ENCODE measurements around the gene TRPM3.

Gene TRPM3

DNA sequence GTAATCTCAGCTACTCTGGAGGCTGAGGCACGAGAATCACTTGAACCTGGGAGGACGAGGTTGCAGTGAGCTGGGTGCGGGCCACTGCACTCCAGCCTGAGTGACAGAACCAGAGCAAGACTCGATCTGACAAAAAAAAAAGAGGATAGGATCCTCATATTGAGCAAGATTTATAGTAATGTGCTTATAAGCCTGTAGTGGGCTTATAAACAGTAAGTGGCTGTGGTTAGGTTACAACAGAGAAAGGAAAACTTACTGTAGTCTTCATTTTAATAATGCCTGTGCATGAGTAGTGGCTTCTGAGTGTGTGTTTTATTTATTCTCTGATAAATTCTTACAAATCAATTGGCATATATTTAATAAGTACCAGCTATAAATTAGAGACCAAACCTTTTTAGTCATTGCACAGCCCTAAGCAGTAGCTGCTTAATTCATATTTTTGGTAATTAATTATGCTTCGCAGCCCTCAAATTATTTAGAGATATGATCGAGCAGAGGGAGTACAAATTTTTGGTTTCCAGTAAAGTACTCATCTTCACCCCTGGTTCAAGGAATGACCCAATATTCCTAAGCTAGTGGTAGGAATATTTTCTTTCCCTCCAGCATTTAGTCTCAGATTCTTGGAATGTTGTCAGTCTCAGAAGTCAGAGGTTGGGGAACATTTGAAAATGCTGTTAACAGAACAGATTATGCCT is 633.2 kb downstream of the TRPM3 start:
- no peak for DNase-seq (ENCODE audit: low read depth in 3 of 3)

DNA sequence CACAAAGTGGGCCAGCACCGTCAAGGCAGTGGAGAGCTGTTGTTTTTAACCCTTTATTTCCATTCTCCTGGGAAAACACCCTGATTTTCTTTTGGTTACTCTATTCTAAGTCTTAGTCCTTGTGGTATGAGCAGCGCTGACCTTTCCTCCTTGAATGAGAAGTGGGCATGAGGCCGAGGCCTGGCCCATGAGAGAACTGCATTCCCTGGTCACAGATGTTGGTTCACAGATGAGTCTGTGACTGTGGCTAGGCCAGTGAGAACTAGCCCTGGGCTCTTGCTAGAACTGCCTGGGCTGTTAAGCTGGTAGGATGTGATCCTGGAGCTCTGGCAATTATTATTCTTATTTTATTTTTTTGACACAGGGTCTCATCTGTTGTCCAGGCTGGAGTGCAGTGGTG is 635.3 kb downstream of the TRPM3 start:
- DNase-seq (ENCODE audit: low read depth in 3 of 3): no peak

DNA sequence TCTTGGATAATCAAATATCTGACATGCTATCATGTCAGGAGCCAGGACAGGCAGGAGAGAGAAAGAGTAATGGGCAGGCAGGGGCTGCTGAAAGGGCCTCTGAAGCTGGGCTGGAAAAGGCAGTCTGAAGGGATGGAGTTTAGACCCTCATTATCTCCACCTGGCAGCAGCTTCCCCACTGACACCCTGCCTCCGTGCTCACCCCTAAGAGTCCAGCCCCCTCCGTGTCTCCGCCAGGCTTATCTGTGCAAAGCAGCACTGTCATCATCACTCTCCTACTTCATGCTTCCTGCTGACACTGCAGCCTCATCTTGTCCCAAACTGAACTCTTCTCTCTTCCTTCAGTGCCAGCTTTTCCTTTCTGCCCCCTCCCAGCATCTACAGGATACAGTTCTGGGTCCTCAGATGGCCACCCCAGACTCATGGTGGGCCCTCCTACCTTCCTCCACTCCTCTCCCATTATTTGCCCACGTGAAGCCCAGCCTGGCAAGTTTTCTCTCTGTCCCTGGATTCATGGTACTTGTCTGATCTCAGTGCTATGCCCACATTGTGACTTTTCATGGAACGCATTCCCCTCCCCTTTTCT is 636.1 kb downstream of the TRPM3 start:
- no peak for DNase-seq (ENCODE audit: low read depth in 3 of 3)

DNA sequence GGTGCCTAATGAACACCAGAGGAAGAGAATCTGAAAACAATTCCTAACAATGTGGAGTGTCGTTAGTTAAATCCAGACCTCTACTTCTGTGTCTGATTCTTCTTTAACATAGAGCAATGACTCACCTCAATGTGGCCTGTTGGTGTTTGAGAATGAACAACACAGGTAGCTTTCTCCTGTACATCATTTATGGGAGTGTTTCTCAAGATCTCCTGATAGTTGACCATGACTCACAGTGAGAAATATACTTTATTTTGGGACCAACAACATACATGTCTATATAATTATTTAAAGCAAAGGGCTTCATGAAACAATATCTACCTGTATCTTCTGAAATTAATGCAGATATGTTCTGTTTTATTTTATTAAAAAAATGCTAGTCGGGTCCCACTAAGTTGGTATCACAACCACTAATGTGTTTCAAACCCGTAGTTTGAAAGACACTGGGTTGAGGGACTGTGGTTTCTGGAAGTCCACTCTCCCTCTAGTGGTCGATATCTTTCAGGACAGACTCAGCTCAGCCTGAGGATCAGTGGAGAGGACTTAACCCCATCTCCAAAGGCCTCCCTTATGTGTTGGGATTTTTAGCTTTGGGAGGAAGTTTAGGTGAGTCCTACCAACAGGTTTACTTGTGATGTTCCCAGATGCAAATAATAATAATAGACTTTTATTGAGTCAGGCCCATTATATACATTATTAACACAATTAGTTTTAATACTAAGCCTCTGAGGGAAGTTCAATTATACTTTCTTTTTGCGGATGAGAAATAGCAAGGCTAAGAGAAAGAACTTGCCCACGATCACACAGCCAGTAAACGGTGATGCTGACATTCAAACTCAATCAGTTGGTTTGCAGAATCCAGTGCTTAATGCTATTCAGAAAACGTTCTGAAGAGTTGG is 636.9 kb downstream of the TRPM3 start:
- DNase-seq (ENCODE audit: low read depth in 3 of 3): no peak

DNA sequence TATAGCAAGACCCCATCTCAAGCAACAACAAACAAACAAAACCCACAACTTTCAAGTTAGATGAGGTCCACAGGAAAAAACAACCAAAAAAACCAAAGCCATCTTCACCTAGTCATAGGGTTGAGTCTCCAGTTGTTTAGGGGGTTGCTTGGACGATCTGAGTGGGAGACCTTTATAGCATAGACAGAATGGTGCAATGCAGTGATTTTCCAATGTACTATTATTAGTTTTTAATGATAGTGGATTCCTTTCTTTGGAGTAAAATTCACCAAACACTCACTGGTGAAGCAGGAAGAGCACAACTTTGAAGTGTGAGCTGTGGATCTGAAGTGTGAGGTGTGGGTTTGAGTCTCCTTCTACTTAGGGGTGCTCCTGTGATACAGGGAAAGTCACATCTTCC is 640.0 kb downstream of the TRPM3 start:
- DNase-seq (ENCODE audit: low read depth in 3 of 3): no peak

DNA sequence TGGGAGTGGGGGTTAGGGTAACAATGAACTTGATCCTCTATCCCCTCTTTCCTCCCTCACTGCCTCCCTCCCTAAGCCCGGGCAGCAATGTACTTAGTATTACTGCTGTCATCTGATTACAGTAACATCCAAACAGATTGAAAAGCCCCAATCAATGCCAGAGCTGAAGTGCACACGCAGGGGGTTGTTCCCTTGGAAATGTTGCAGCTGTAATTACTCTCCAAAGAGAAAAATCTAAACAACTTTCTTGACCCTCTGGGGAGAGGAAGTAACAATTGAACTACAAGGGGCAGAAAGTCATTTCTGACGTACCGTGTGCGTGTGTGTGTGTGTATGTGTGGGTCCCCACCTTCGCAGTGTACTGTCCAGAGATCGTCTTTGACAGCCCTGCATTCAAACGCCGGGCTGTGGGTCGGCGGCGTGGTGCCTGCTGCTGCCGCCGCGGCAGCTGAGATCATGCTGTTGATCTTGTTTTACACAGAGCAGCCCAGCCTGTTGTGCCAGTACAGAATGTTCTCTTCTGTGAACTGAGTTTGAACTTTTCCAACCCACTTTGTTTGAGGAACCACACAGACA is 640.9 kb downstream of the TRPM3 start:
- no peak for DNase-seq (ENCODE audit: low read depth in 3 of 3)

DNA sequence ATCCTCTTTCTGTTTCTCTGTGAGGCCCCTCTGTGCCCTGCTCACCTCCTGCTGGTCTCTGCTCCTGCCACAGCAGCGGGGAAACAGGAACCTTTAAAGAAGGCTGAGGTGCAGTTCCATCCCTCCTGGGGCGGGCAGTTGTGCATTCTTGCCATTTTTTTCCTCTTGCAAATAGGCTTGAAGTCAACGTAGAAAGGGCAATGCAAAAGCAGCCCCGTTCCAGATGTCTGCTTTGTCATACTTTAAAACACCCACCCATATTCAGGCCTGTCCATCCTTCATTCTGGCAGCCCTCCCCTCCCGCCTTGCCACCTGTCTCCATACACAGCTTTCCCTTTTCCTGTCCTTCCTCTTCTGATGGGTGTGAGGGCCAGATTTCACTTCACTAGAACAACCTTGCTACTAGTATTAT is 641.5 kb downstream of the TRPM3 start:
- DNase-seq (ENCODE audit: low read depth in 3 of 3): no peak

Measured in stimulated activated CD4-positive, alpha-beta T cell treated with anti-CD3 and anti-CD28 coated beads, TNF-alpha, amount 100 ng/mL, for 48 hours (primary cell).